Activated CD4-positive, alpha-beta T cell treated with anti-CD3 and anti-CD28 coated beads, Interleukin-2, amount 10 ng/mL, durations not matched to agents 7 days and 5 days (primary cell): ENCODE results near the gene EPGN. TPM values are rescaled to one million over a fixed set of nuclear protein-coding genes. Genes with fewer than 3 reads are reported as not detected.

ENCODE experiments used
- CTCF ChIA-PET: fragments of 350-600 bp; sonication (Branson Sonifier 250); formaldehyde crosslinking; loops from one replicate; lab custom pipeline; 2021; ENCODE audit warnings: antibody characterized with exemption; lab: Charles Lee
- POLR2A ChIA-PET: fragments of 350-600 bp; sonication (Branson Sonifier 250); formaldehyde crosslinking; loops from one replicate; lab custom pipeline; 2021; ENCODE audit warnings: antibody characterized with exemption; lab: Charles Lee
- DNase-seq: peaks from one replicate; pipeline ENCODE4 v3.0.0-alpha.2; 2020
- H3K27ac Mint-ChIP-seq: one replicate; pipeline ENCODE4 v1.8.0; 2021; ENCODE audit warnings: mild to moderate bottlenecking, moderate library complexity, mixed read lengths
- H3K27me3 Mint-ChIP-seq: one replicate; pipeline ENCODE4 v1.8.0; 2021; ENCODE audit warnings: mixed read lengths
- H3K36me3 Mint-ChIP-seq: one replicate; pipeline ENCODE4 v1.8.0; 2021; ENCODE audit warnings: low read depth, mixed read lengths
- H3K4me1 Mint-ChIP-seq: one replicate; pipeline ENCODE4 v1.8.0; 2021; ENCODE audit warnings: mixed read lengths
- H3K4me3 Mint-ChIP-seq: one replicate; pipeline ENCODE4 v1.8.0; 2021; ENCODE audit warnings: mild to moderate bottlenecking, moderate library complexity, mixed read lengths
- H3K9me3 Mint-ChIP-seq: one replicate; pipeline ENCODE4 v1.8.0; 2021; ENCODE audit warnings: mixed read lengths
- total RNA-seq, 2 experiments: library from RNA; stranded (reverse); gene quantifications; one replicate each; pipeline ENCODE4 v1.2.3, GENCODE V29; 2021

Gene EPGN
- total RNA-seq, 2 experiments from 2014 or later = 0.23 to 0.67 TPM

- POLR2A ChIA-PET = no interaction called here
- CTCF ChIA-PET = interaction anchor here (0.7 kb wide), 1 partner anchor 138 kb away, joined by 3 read pairs; no protein-coding TSS in a partner anchor
- Mint-ChIP-seq H3K27me3 (no peaks in the 10 kb centered on the region), H3K9me3 (no peaks in the 10 kb centered on the region), H3K27ac (no peak overlapping the region), H3K4me1 (peaks cover under 1% of the 10 kb centered on the region), H3K4me3 (no peak overlapping the region), H3K36me3 (no peaks in the 10 kb centered on the region)
- DNase-seq = no peak
Measured at GRCh38 chr4:74315376-74315775, 7.1 kb downstream of the EPGN start.

GRCh38 chr4:74316397-74316796 lies 8.1 kb downstream of the EPGN start:
- no peaks in the 10 kb centered on the region for H3K9me3 Mint-ChIP-seq
- POLR2A ChIA-PET = interaction anchor here (0.6 kb wide), 1 partner anchor 40 kb away, joined by 3 read pairs; no protein-coding TSS in a partner anchor
- H3K4me3 Mint-ChIP-seq = no peak overlapping the region
- peaks cover 5% of the 10 kb centered on the region for H3K4me1 Mint-ChIP-seq
- H3K27ac Mint-ChIP-seq = no peak overlapping the region
- CTCF ChIA-PET = interaction anchor here (0.6 kb wide), 1 partner anchor 11 kb away, joined by 3 read pairs; no protein-coding TSS in a partner anchor
- DNase-seq = no peak
- H3K27me3 Mint-ChIP-seq = peaks cover 4% of the 10 kb centered on the region
- H3K36me3 Mint-ChIP-seq = no peaks in the 10 kb centered on the region

- no peaks in the 10 kb centered on the region for H3K36me3 Mint-ChIP-seq
- ChIA-PET POLR2A (no interaction called here), CTCF (interaction anchor here (1.5 kb wide), 1 partner anchor 89 kb away, joined by 4 read pairs; no protein-coding TSS in a partner anchor)
- no peaks in the 10 kb centered on the region for H3K9me3 Mint-ChIP-seq
- DNase-seq = no peak
- H3K4me3 Mint-ChIP-seq = no peak overlapping the region
- H3K27me3 Mint-ChIP-seq = peaks cover 8% of the 10 kb centered on the region
- H3K4me1 Mint-ChIP-seq = peaks cover 5% of the 10 kb centered on the region
- H3K27ac Mint-ChIP-seq = no peak overlapping the region
Measured at GRCh38 chr4:74317616-74318246, 9.5 kb downstream of the EPGN start.

GRCh38 chr4:74318276-74318675 lies 10.0 kb downstream of the EPGN start:
- H3K4me3 Mint-ChIP-seq = no peak overlapping the region
- H3K36me3 Mint-ChIP-seq = no peaks in the 10 kb centered on the region
- peaks cover 5% of the 10 kb centered on the region for H3K4me1 Mint-ChIP-seq
- H3K9me3 Mint-ChIP-seq = no peaks in the 10 kb centered on the region
- ChIA-PET POLR2A (no interaction called here), CTCF (interaction anchor here (0.6 to 1.5 kb wide), 2 partner anchors 20 to 90 kb away, joined by 4 read pairs; no protein-coding TSS in a partner anchor)
- H3K27ac Mint-ChIP-seq = no peak overlapping the region
- H3K27me3 Mint-ChIP-seq = peaks cover 10% of the 10 kb centered on the region
- DNase-seq = no peak

- Mint-ChIP-seq H3K4me1 (peaks cover 5% of the 10 kb centered on the region), H3K4me3 (no peak overlapping the region), H3K27me3 (peaks cover 18% of the 10 kb centered on the region), H3K9me3 (no peaks in the 10 kb centered on the region), H3K36me3 (no peaks in the 10 kb centered on the region), H3K27ac (no peak overlapping the region)
- ChIA-PET POLR2A (no interaction called here), CTCF (interaction anchor here (0.7 kb wide), 1 partner anchor 461 kb away, joined by 3 read pairs; no protein-coding TSS in a partner anchor)
- no peak for DNase-seq
Measured at GRCh38 chr4:74319470-74319869, 11.2 kb downstream of the EPGN start.

GRCh38 chr4:74320559-74321118 lies 12.4 kb downstream of the EPGN start:
- Mint-ChIP-seq H3K4me1 (peaks cover 5% of the 10 kb centered on the region), H3K36me3 (no peaks in the 10 kb centered on the region), H3K4me3 (no peak overlapping the region), H3K27me3 (peaks cover 19% of the 10 kb centered on the region), H3K9me3 (no peaks in the 10 kb centered on the region), H3K27ac (no peak overlapping the region)
- DNase-seq = peak; percentile 51
- POLR2A ChIA-PET = no interaction called here
- CTCF ChIA-PET = interaction anchor here (0.9 to 1.2 kb wide), 2 partner anchors 83 to 134 kb away, joined by 3 to 6 read pairs; no protein-coding TSS in a partner anchor

GRCh38 chr4:74322301-74322700 lies 14.0 kb downstream of the EPGN start:
- CTCF ChIA-PET = no interaction called here

GRCh38 chr4:74323663-74324062 lies 15.4 kb downstream of the EPGN start:
- DNase-seq = no peak
- POLR2A ChIA-PET = no interaction called here
- H3K4me1 Mint-ChIP-seq = peaks cover 5% of the 10 kb centered on the region
- H3K27ac Mint-ChIP-seq = no peak overlapping the region
- CTCF ChIA-PET = no interaction called here
- H3K27me3 Mint-ChIP-seq = peaks cover 19% of the 10 kb centered on the region
- H3K36me3 Mint-ChIP-seq = no peaks in the 10 kb centered on the region
- no peaks in the 10 kb centered on the region for H3K9me3 Mint-ChIP-seq
- no peak overlapping the region for H3K4me3 Mint-ChIP-seq

More at GRCh38 chr4:74322301-74322700, 14.0 kb downstream of the EPGN start:
- peaks cover 5% of the 10 kb centered on the region for H3K4me1 Mint-ChIP-seq
- H3K27me3 Mint-ChIP-seq = peaks cover 19% of the 10 kb centered on the region
- no peak overlapping the region for H3K27ac Mint-ChIP-seq
- POLR2A ChIA-PET = interaction anchor here (0.7 kb wide), 1 partner anchor 968 kb away, joined by 3 read pairs; no protein-coding TSS in a partner anchor
- DNase-seq = no peak
- H3K36me3 Mint-ChIP-seq = no peaks in the 10 kb centered on the region
- H3K9me3 Mint-ChIP-seq = no peaks in the 10 kb centered on the region
- no peak overlapping the region for H3K4me3 Mint-ChIP-seq

GRCh38 chr4:74324262-74324661 lies 16.0 kb downstream of the EPGN start:
- Mint-ChIP-seq H3K9me3 (no peaks in the 10 kb centered on the region), H3K36me3 (no peaks in the 10 kb centered on the region), H3K4me3 (no peak overlapping the region), H3K27ac (no peak overlapping the region), H3K27me3 (peaks cover 24% of the 10 kb centered on the region), H3K4me1 (peaks cover 5% of the 10 kb centered on the region)
- no peak for DNase-seq
- ChIA-PET CTCF (no interaction called here), POLR2A (no interaction called here)

- H3K4me3 Mint-ChIP-seq = no peak overlapping the region
- no peaks in the 10 kb centered on the region for H3K4me1 Mint-ChIP-seq
- H3K27ac Mint-ChIP-seq = no peak overlapping the region
- H3K9me3 Mint-ChIP-seq = no peaks in the 10 kb centered on the region
- H3K36me3 Mint-ChIP-seq = no peaks in the 10 kb centered on the region
- H3K27me3 Mint-ChIP-seq = peaks cover 22% of the 10 kb centered on the region
- ChIA-PET CTCF (no interaction called here), POLR2A (no interaction called here)
- DNase-seq = no peak
Measured at GRCh38 chr4:74325886-74326285, 17.6 kb downstream of the EPGN start.

GRCh38 chr4:74327762-74328161 lies 19.5 kb downstream of the EPGN start:
- no peak for DNase-seq
- H3K27me3 Mint-ChIP-seq = peaks cover 18% of the 10 kb centered on the region
- no peaks in the 10 kb centered on the region for H3K4me1 Mint-ChIP-seq
- CTCF ChIA-PET = interaction anchor here (0.6 kb wide), 1 partner anchor 340 kb away, joined by 3 read pairs; no protein-coding TSS in a partner anchor
- no peak overlapping the region for H3K27ac Mint-ChIP-seq
- H3K4me3 Mint-ChIP-seq = no peak overlapping the region
- H3K9me3 Mint-ChIP-seq = no peaks in the 10 kb centered on the region
- POLR2A ChIA-PET = no interaction called here
- no peaks in the 10 kb centered on the region for H3K36me3 Mint-ChIP-seq

- no peak overlapping the region for H3K27ac Mint-ChIP-seq
- CTCF ChIA-PET = no interaction called here
- no peak for DNase-seq
- peaks cover 15% of the 10 kb centered on the region for H3K27me3 Mint-ChIP-seq
- no peaks in the 10 kb centered on the region for H3K4me1 Mint-ChIP-seq
- POLR2A ChIA-PET = no interaction called here
- H3K9me3 Mint-ChIP-seq = no peaks in the 10 kb centered on the region
- H3K36me3 Mint-ChIP-seq = no peaks in the 10 kb centered on the region
- H3K4me3 Mint-ChIP-seq = no peak overlapping the region
Measured at GRCh38 chr4:74328501-74328900, 20.2 kb downstream of the EPGN start.

- peaks cover 9% of the 10 kb centered on the region for H3K27me3 Mint-ChIP-seq
- POLR2A ChIA-PET = no interaction called here
- H3K4me3 Mint-ChIP-seq = no peak overlapping the region
- no peaks in the 10 kb centered on the region for H3K4me1 Mint-ChIP-seq
- H3K36me3 Mint-ChIP-seq = no peaks in the 10 kb centered on the region
- CTCF ChIA-PET = interaction anchor here (0.7 kb wide), 1 partner anchor 9 kb away, joined by 4 read pairs; no protein-coding TSS in a partner anchor
- no peak overlapping the region for H3K27ac Mint-ChIP-seq
- no peaks in the 10 kb centered on the region for H3K9me3 Mint-ChIP-seq
- no peak for DNase-seq
Measured at GRCh38 chr4:74329307-74329706, 21.0 kb downstream of the EPGN start.
